SU-DHL-6 (cell line): Measurements from ENCODE around the gene PPP6R3.

Source experiments
- H2AFZ ChIP-seq: fragments of 200-600 bp; sonication (generic); 2 replicates; pipeline ENCODE4 v1.6.1; 2014; ENCODE audit warnings: low read depth, mild to moderate bottlenecking, moderate library complexity, mixed read lengths, antibody characterized with exemption, low read length; ENCODE audit not compliant: severe bottlenecking
- H3F3A ChIP-seq: fragments of 200-600 bp; shearing (Covaris generic); 2 replicates; pipeline ENCODE4 v1.6.0; 2016; ENCODE audit warnings: antibody characterized with exemption, mild to moderate bottlenecking; ENCODE audit not compliant: insufficient read depth
- H3K27ac ChIP-seq: fragments of 200-600 bp; sonication (generic); 2 replicates; pipeline ENCODE4 v1.5.1; 2016; ENCODE audit warnings: low read depth, mild to moderate bottlenecking, low read length, moderate library complexity, mixed read lengths
- H3K27me3 ChIP-seq: fragments of 200-600 bp; sonication (generic), shearing (Covaris generic); 2 replicates; pipeline ENCODE4 v1.6.0; 2014; ENCODE audit warnings: mild to moderate bottlenecking, low read length
- H3K36me3 ChIP-seq: fragments of 200-600 bp; sonication (generic); 2 replicates; pipeline ENCODE4 v1.6.1; 2014; ENCODE audit warnings: mild to moderate bottlenecking, low read length, mixed read lengths
- H3K4me2 ChIP-seq: fragments of 300-600, 200-600 bp; shearing (Covaris generic), sonication (generic); 2 replicates; pipeline ENCODE4 v1.6.0; 2014; ENCODE audit warnings: low read length, low read depth, mild to moderate bottlenecking; ENCODE audit not compliant: poor library complexity, severe bottlenecking
- H3K4me3 ChIP-seq: fragments of 200-600 bp; sonication (generic); 2 replicates; pipeline ENCODE4 v1.5.1; 2014; ENCODE audit warnings: antibody characterized with exemption, low read length, mild to moderate bottlenecking, mixed read lengths; ENCODE audit not compliant: insufficient read depth, poor library complexity, severe bottlenecking
- H3K79me2 ChIP-seq: fragments of 200-600 bp; sonication (generic); 2 replicates; pipeline ENCODE4 v1.6.1; 2014; ENCODE audit warnings: mild to moderate bottlenecking, low read length, moderate library complexity; ENCODE audit not compliant: insufficient read depth
- H3K9ac ChIP-seq: fragments of 200-600 bp; sonication (generic); 2 replicates; pipeline ENCODE4 v1.7.0; 2014; ENCODE audit warnings: mild to moderate bottlenecking, low read length
- H3K9me2 ChIP-seq: fragments of 200-600 bp; sonication (generic); replicated peaks from 2 replicates; pipeline ENCODE4 v1.6.1; 2014; ENCODE audit warnings: low read length; ENCODE audit not compliant: insufficient read depth
- H3K9me3 ChIP-seq: fragments of 200-600 bp; sonication (generic); 2 replicates; pipeline ENCODE4 v1.6.1; 2014; ENCODE audit warnings: low read length, mixed read lengths; ENCODE audit not compliant: insufficient read depth
- H4K20me1 ChIP-seq: fragments of 200-600 bp; sonication (generic); 2 replicates; pipeline ENCODE4 v1.6.1; 2014; ENCODE audit warnings: low read depth, mild to moderate bottlenecking, antibody characterized with exemption, low read length, moderate library complexity, mixed read lengths
- EZH2phosphoT487 ChIP-seq: fragments of 200-600 bp; sonication (generic), shearing (Covaris generic); conservative IDR thresholded peaks from 2 replicates; pipeline ENCODE4 v1.6.1; 2018; ENCODE audit warnings: mild to moderate bottlenecking, antibody characterized with exemption, low read length, moderate library complexity, mixed read lengths
- TF ChIP-seq, protein P1 (sequence below): fragments of 200-600 bp; sonication (generic); IDR thresholded peaks from one replicate; pipeline ENCODE4 v1.5.1; 2017; ENCODE audit warnings: antibody characterized with exemption, mild to moderate bottlenecking, low read length, moderate library complexity; ENCODE audit not compliant: insufficient read depth, poor library complexity, severe bottlenecking

PPP6R3 gene

DNA sequence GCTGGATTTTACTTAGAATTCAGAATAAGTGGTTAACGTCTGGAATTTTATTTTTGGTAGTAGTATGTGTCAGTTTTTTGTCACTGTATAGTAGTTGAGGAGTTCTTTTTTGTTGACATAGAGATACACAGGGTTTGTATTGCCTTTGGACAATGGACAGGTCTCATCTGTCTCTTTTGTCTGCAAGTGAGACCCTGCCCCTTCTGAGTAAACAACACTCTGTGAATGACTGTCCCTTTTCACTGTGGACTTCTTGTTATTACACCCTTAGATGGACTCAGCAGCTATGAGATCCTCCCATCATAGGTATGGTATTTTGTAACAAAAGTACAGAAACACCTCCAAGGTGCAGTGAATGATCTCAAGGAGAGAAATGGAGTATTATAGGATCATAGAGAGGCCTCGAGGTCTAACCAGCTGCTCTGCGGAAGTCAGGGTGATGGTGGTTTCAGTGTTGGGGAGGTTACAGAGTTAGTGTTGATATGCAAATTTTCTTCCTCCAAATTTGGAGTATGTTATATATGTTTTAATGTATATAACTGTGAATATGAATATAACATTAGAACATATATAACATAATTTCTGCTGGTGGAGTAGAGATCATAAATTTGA, 7.8 kb downstream of the PPP6R3 start:
- Histone ChIP-seq H3K4me3 (no peak overlapping the region), H3K36me3 (peaks cover 2% of the 10 kb centered on the region; the same call in 1 of the 2 replicates), H3K27ac (peak overlapping the region; percentile 18; the same call in 1 of the 2 replicates), H3K9me2 (no peaks in the 10 kb centered on the region), H3K9me3 (peaks cover 3% of the 10 kb centered on the region; the same call in 1 of the 2 replicates), H3K9ac (no peak overlapping the region), H2AFZ (no peak overlapping the region), H3K4me2 (peak overlapping the region; percentile 31), H3F3A (no peaks in the 10 kb centered on the region), H3K27me3 (no peaks in the 10 kb centered on the region), H4K20me1 (peaks cover 60% of the 10 kb centered on the region), H3K79me2 (peaks cover 100% of the 10 kb centered on the region)
- no peak for TF ChIP-seq EZH2phosphoT487
- TF ChIP-seq, protein P1, sequence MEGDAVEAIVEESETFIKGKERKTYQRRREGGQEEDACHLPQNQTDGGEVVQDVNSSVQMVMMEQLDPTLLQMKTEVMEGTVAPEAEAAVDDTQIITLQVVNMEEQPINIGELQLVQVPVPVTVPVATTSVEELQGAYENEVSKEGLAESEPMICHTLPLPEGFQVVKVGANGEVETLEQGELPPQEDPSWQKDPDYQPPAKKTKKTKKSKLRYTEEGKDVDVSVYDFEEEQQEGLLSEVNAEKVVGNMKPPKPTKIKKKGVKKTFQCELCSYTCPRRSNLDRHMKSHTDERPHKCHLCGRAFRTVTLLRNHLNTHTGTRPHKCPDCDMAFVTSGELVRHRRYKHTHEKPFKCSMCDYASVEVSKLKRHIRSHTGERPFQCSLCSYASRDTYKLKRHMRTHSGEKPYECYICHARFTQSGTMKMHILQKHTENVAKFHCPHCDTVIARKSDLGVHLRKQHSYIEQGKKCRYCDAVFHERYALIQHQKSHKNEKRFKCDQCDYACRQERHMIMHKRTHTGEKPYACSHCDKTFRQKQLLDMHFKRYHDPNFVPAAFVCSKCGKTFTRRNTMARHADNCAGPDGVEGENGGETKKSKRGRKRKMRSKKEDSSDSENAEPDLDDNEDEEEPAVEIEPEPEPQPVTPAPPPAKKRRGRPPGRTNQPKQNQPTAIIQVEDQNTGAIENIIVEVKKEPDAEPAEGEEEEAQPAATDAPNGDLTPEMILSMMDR, result no peak

DNA sequence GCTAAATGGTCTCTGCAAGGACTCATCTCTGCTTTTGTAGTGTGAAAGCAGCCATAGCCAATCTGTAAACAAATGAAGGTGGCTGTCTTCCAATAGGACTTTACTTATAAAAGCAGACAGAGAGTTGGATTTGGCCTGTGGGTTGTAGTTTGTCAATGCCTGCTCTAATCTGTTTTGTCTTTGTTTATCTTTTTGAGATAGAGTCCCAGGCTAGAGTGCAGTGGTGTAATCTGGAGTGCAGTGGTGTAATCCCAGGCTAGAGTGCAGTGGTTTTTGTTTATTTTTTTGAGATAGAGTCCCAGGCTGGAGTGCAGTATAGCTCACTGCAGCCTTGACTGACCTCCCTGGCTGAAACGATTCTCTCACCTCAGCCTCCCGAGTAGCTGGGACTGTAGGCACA, 8.6 kb downstream of the PPP6R3 start:
- H3K4me3 ChIP-seq, result no peak overlapping the region
- H3K27me3 ChIP-seq, result no peaks in the 10 kb centered on the region
- H3K79me2 ChIP-seq, result peaks cover 100% of the 10 kb centered on the region
- no peaks in the 10 kb centered on the region for H3K9me2 ChIP-seq
- no peak overlapping the region for H3K9ac ChIP-seq
- peaks cover 62% of the 10 kb centered on the region for H4K20me1 ChIP-seq
- H3K27ac ChIP-seq, result no peak overlapping the region
- peaks cover 6% of the 10 kb centered on the region; the same call in 1 of the 2 replicates for H3K9me3 ChIP-seq
- H3F3A ChIP-seq, result no peaks in the 10 kb centered on the region
- peaks cover 10% of the 10 kb centered on the region for H3K36me3 ChIP-seq
- no peak overlapping the region for H3K4me2 ChIP-seq
- TF ChIP-seq EZH2phosphoT487, result no peak
- TF ChIP-seq, protein P1, result no peak
- H2AFZ ChIP-seq, result no peak overlapping the region

DNA sequence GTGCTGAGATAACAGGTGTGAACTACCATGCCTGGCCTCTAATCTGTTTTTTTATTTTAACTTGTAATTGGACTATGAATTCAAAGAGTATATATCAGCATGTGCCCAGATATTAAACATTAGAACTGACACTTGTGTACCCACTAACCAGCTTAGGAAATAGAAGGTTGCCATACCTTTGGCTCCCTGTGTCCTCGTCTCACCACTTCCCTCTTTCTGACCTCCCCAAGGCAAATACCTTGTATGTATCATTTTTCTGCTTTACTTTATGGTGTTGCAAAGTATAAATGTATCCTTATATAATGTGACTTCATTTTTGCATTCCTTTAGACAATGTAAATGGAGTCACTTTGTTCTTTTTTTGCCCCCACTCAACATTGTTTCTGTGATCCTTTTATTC, 9.1 kb downstream of the PPP6R3 start:
- Histone ChIP-seq H4K20me1 (peaks cover 63% of the 10 kb centered on the region), H3K79me2 (peaks cover 100% of the 10 kb centered on the region), H3K9ac (no peak overlapping the region), H3K4me3 (no peak overlapping the region), H3K9me2 (no peaks in the 10 kb centered on the region), H2AFZ (no peak overlapping the region), H3K36me3 (peaks cover 13% of the 10 kb centered on the region), H3K9me3 (peaks cover 6% of the 10 kb centered on the region; the same call in 1 of the 2 replicates), H3K4me2 (no peak overlapping the region), H3K27ac (no peak overlapping the region), H3F3A (no peaks in the 10 kb centered on the region), H3K27me3 (no peaks in the 10 kb centered on the region)
- TF ChIP-seq, protein P1, result no peak
- TF ChIP-seq EZH2phosphoT487, result no peak
